Measurements from ENCODE around the gene TRHDE. TPM values are rescaled to one million over a fixed set of nuclear protein-coding genes. Genes with fewer than 3 reads are reported as not detected.

Gene TRHDE
- polyA plus RNA-seq, 1 donor from 2014 or later, result not detected

GRCh38 chr12:72270246-72270645 lies 1.9 kb upstream of the TRHDE start:
- no peaks in the 10 kb centered on the region for H3K9me3 Mint-ChIP-seq
- H3K27ac Mint-ChIP-seq, result no peak overlapping the region
- H3K4me3 Mint-ChIP-seq, result no peak overlapping the region
- H3K27me3 Mint-ChIP-seq, result peaks cover 33% of the 10 kb centered on the region
- peaks cover 0 to 2% (median 0%) of the 10 kb centered on the region in 3 donors for H3K4me1 Mint-ChIP-seq
- no peaks in the 10 kb centered on the region for H3K36me3 Mint-ChIP-seq

DNA sequence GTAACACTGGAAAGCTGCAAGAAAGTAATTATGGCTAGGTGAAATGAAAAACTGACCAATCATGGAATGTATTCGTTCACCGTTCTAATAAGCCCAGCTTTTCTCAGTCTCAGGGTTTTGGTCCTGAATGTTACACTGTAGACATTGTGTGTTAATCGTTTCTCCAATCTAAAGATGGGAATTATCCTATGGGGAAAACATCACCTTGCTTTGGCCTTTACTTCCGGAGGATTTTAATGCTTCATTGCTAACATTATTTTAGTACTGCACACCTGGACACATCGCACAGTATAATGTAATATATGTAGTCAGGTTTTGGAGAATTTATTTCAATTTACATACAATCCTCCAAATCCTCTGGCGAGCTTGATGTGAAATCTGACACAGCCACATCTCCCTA lies 1.2 kb upstream of the TRHDE start:
- peaks cover 0 to 2% (median 0%) of the 10 kb centered on the region in 3 donors for H3K4me1 Mint-ChIP-seq
- no peak overlapping the region for H3K27ac Mint-ChIP-seq
- no peaks in the 10 kb centered on the region for H3K9me3 Mint-ChIP-seq
- H3K27me3 Mint-ChIP-seq, result peaks cover 36% of the 10 kb centered on the region
- no peaks in the 10 kb centered on the region for H3K36me3 Mint-ChIP-seq
- peak overlapping the region in 1 of 4 donors; percentile 13 for H3K4me3 Mint-ChIP-seq

DNA sequence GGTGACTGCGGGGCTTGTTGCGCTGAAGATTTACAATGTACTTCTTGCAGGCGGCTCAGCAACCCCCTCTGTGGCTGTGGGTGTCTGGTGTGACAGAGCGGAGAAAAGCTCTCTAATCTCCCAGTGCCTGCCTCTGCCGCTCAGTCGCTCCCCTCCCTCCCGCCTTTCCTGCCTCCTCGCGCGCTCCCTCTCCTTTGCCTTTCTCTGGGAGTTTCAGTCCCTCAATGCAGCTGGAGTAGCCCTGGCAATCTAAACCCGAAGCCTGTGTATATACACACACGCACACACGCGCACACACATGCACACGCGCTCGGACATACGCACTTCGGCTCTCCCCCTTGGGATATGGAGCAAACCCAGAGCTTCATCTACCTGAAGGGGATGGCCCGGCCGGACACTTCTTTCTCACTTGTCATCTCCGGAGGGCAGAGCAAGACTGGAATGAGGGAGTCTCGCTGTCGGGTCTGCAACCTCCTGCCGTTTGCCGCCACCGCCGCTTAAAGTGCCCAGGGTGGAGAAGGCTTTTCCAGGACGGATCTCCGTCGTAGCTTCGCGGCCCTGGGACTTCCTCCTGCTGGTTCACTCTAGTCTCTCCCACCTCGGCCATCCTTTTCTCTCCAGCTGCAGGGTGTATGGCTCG lies 599 bp upstream of the TRHDE start:
- H3K27me3 Mint-ChIP-seq, result peaks cover 36% of the 10 kb centered on the region
- peak overlapping the region in 1 of 4 donors; percentile 30 for H3K4me3 Mint-ChIP-seq
- H3K27ac Mint-ChIP-seq, result no peak overlapping the region
- H3K4me1 Mint-ChIP-seq, result peaks cover 0 to 2% (median 0%) of the 10 kb centered on the region in 3 donors
- H3K9me3 Mint-ChIP-seq, result no peaks in the 10 kb centered on the region
- H3K36me3 Mint-ChIP-seq, result no peaks in the 10 kb centered on the region

DNA sequence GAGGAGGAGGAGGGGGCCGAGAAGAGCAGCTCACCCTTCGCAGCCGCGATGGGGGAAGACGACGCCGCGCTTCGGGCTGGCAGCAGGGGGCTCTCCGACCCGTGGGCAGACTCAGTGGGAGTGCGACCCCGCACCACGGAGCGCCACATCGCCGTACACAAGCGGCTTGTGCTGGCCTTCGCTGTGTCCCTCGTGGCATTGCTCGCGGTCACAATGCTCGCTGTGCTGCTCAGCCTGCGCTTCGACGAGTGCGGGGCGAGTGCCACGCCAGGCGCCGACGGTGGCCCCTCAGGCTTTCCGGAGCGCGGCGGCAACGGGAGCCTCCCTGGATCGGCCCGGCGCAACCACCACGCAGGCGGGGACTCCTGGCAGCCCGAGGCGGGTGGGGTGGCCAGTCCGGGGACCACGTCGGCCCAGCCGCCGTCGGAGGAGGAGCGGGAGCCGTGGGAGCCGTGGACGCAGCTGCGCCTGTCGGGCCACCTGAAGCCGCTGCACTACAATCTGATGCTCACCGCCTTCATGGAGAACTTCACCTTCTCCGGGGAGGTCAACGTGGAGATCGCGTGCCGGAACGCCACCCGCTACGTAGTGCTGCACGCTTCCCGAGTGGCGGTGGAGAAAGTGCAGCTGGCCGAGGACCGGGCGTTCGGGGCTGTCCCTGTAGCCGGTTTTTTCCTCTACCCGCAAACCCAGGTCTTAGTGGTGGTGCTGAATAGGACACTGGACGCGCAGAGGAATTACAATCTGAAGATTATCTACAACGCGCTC lies 745 bp downstream of the TRHDE start:
- Mint-ChIP-seq H3K27ac (no peak overlapping the region), H3K27me3 (peaks cover 36% of the 10 kb centered on the region), H3K4me3 (peak overlapping the region in 1 of 4 donors; percentile 65), H3K4me1 (peaks cover 0 to 2% (median 0%) of the 10 kb centered on the region in 3 donors), H3K36me3 (no peaks in the 10 kb centered on the region), H3K9me3 (no peaks in the 10 kb centered on the region)

DNA sequence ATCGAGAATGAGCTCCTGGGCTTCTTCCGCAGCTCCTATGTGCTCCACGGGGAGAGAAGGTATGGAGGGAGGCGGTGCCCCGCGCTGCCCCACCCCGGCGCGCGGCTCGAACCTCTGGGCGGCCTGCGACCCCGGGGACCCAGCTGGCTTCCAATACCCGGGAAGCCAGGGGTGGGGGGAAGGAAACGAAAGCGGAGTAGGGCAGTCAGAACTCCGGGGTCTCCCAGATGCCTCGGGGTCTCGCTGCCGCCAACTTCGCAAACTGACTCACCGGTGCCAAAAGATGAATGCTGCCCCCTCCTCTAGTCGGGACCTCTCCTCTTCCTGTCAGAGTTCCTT lies 1.3 kb downstream of the TRHDE start:
- Mint-ChIP-seq H3K27me3 (peaks cover 36% of the 10 kb centered on the region), H3K36me3 (no peaks in the 10 kb centered on the region), H3K4me3 (no peak overlapping the region), H3K4me1 (peaks cover 0 to 2% (median 0%) of the 10 kb centered on the region in 3 donors), H3K9me3 (no peaks in the 10 kb centered on the region), H3K27ac (no peak overlapping the region)

GRCh38 chr12:72273851-72274351 lies 1.7 kb downstream of the TRHDE start:
- Mint-ChIP-seq H3K4me3 (no peak overlapping the region), H3K36me3 (no peaks in the 10 kb centered on the region), H3K9me3 (no peaks in the 10 kb centered on the region), H3K27me3 (peaks cover 38% of the 10 kb centered on the region), H3K4me1 (peaks cover 0 to 2% (median 0%) of the 10 kb centered on the region in 3 donors), H3K27ac (no peak overlapping the region)

- no peaks in the 10 kb centered on the region for H3K36me3 Mint-ChIP-seq
- H3K4me1 Mint-ChIP-seq, result peaks cover 0 to 2% (median 0%) of the 10 kb centered on the region in 3 donors
- H3K9me3 Mint-ChIP-seq, result no peaks in the 10 kb centered on the region
- H3K27me3 Mint-ChIP-seq, result peaks cover 38% of the 10 kb centered on the region
- H3K27ac Mint-ChIP-seq, result no peak overlapping the region
- H3K4me3 Mint-ChIP-seq, result no peak overlapping the region
Measured at GRCh38 chr12:72274931-72275330, 2.8 kb downstream of the TRHDE start.

DNA sequence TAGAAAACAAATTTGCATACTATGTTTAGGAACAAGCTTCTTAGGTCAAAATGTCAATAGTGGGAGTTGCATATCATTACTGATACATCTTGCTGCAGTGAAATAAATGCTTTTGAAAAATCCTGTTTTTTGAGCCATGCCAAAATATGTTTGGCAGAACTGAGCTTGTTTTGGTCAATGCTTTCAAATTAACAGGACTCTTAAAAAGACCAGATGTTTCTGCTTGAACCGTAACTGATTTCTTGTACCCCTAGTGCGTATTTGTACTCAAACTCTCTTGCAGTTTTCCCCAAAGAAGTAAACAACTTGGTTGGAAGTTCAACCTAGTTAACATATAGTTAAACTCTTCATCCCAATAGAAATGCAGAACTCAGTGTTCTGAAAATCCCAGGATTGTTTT lies 3.4 kb downstream of the TRHDE start:
- peaks cover 38% of the 10 kb centered on the region for H3K27me3 Mint-ChIP-seq
- H3K4me1 Mint-ChIP-seq, result peaks cover 0 to 2% (median 0%) of the 10 kb centered on the region in 3 donors
- peaks cover 1% of the 10 kb centered on the region for H3K36me3 Mint-ChIP-seq
- no peak overlapping the region for H3K4me3 Mint-ChIP-seq
- no peak overlapping the region for H3K27ac Mint-ChIP-seq
- peaks cover 0 to 1% (median 0%) of the 10 kb centered on the region in 3 donors for H3K9me3 Mint-ChIP-seq

- H3K4me1 Mint-ChIP-seq, result peaks cover 0 to 2% (median 0%) of the 10 kb centered on the region in 3 donors
- H3K36me3 Mint-ChIP-seq, result peaks cover 1% of the 10 kb centered on the region
- H3K27me3 Mint-ChIP-seq, result peaks cover 31% of the 10 kb centered on the region
- no peak overlapping the region for H3K27ac Mint-ChIP-seq
- peaks cover 0 to 1% (median 0%) of the 10 kb centered on the region in 3 donors for H3K9me3 Mint-ChIP-seq
- H3K4me3 Mint-ChIP-seq, result no peak overlapping the region
Measured at GRCh38 chr12:72276181-72276805, 4.1 kb downstream of the TRHDE start.

GRCh38 chr12:72277415-72277814 lies 5.2 kb downstream of the TRHDE start:
- Mint-ChIP-seq H3K27ac (no peak overlapping the region), H3K4me1 (peaks cover 0 to 2% (median 0%) of the 10 kb centered on the region in 3 donors), H3K27me3 (peaks cover 23% of the 10 kb centered on the region), H3K4me3 (no peak overlapping the region), H3K9me3 (peaks cover 0 to 1% (median 0%) of the 10 kb centered on the region in 3 donors), H3K36me3 (peaks cover 1% of the 10 kb centered on the region)

GRCh38 chr12:72278894-72279293 lies 6.7 kb downstream of the TRHDE start:
- Mint-ChIP-seq H3K9me3 (peaks cover 0 to 1% (median 0%) of the 10 kb centered on the region in 3 donors), H3K4me1 (no peaks in the 10 kb centered on the region)

GRCh38 chr12:72281126-72281525 lies 9.0 kb downstream of the TRHDE start:
- H3K27ac Mint-ChIP-seq, result no peak overlapping the region
- peaks cover 0 to 1% (median 0%) of the 10 kb centered on the region in 3 donors for H3K9me3 Mint-ChIP-seq
- peaks cover 2% of the 10 kb centered on the region for H3K27me3 Mint-ChIP-seq
- H3K36me3 Mint-ChIP-seq, result peaks cover 1% of the 10 kb centered on the region
- no peaks in the 10 kb centered on the region for H3K4me1 Mint-ChIP-seq
- H3K4me3 Mint-ChIP-seq, result no peak overlapping the region

More at GRCh38 chr12:72278894-72279293, 6.7 kb downstream of the TRHDE start:
- Mint-ChIP-seq H3K4me3 (no peak overlapping the region), H3K27ac (no peak overlapping the region), H3K27me3 (peaks cover 17% of the 10 kb centered on the region), H3K36me3 (peaks cover 1% of the 10 kb centered on the region)

DNA sequence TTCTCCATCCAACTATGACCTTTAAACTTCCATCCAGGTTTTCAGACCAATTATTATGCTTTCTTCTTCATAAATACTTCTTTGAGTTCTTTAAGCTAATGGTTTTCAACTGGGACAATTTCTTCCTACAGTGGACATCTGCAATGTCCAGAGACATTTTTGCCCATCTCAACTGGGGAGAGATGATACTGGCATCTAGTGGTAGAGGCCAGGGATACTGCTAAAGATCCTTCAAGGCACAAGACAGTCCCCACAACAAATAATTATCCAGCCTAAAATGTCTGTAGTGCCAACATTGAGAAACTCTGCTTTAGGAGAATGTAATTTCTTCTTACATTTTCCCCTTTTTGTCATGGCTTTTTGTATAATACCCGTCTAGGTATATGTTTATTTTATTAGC lies 10.6 kb downstream of the TRHDE start:
- H3K27ac Mint-ChIP-seq, result no peak overlapping the region
- peaks cover 1% of the 10 kb centered on the region for H3K36me3 Mint-ChIP-seq
- peaks cover 0 to 1% (median 0%) of the 10 kb centered on the region in 3 donors for H3K9me3 Mint-ChIP-seq
- H3K27me3 Mint-ChIP-seq, result peaks cover 2% of the 10 kb centered on the region
- H3K4me3 Mint-ChIP-seq, result no peak overlapping the region
- no peaks in the 10 kb centered on the region for H3K4me1 Mint-ChIP-seq

DNA sequence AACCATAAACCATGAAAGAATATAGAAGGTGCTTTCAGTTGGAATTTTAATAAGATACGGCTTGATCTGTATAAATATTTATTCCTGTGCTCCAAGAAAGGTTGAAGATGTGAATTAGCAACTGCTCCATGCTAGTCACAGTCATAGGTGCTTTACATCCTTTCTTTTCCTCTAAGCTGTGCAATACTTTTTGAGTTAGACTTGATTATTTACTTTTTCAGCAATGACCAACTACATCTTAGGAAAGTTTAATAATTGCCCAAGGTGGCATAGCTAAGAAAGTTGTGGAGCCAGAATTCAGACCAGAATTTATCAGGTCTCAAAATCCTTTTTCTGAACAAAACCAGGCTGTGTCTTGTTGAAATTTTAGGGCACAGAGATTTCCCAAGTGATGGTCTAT lies 13.7 kb downstream of the TRHDE start:
- Mint-ChIP-seq H3K4me3 (no peak overlapping the region), H3K27me3 (no peaks in the 10 kb centered on the region), H3K27ac (no peak overlapping the region), H3K36me3 (no peaks in the 10 kb centered on the region), H3K4me1 (no peaks in the 10 kb centered on the region), H3K9me3 (peaks cover 0 to 5% (median 0%) of the 10 kb centered on the region in 3 donors)

DNA sequence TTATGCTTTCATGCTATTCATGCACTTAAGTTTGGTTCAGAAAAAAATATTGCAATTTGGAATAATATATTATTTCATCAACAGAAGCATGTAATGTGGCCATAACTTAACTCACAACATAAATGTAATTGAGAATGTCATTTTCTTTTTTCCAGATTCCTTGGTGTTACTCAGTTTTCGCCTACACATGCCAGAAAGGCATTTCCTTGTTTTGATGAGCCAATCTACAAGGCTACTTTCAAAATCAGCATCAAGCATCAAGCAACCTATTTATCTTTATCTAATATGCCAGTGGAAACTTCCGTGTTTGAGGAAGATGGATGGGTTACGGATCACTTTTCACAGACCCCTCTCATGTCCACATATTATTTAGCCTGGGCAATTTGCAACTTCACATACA lies 14.4 kb downstream of the TRHDE start:
- H3K9me3 Mint-ChIP-seq, result peaks cover 0 to 5% (median 0%) of the 10 kb centered on the region in 3 donors
- no peaks in the 10 kb centered on the region for H3K27me3 Mint-ChIP-seq
- no peak overlapping the region for H3K27ac Mint-ChIP-seq
- H3K36me3 Mint-ChIP-seq, result no peaks in the 10 kb centered on the region
- no peaks in the 10 kb centered on the region for H3K4me1 Mint-ChIP-seq
- H3K4me3 Mint-ChIP-seq, result no peak overlapping the region

All from IgD-negative memory B cell (primary cell).